SIG-M5 treated with dmso at 0.1 percent for 504 hours (cell line): ENCODE results near the gene ATP6V0E1.

Experiments
- DNase-seq: peaks from one replicate; lab custom pipeline; 2025; ENCODE audit not compliant: unreplicated experiment; lab: John Stamatoyannopoulos, UW

The ATP6V0E1 gene

DNA sequence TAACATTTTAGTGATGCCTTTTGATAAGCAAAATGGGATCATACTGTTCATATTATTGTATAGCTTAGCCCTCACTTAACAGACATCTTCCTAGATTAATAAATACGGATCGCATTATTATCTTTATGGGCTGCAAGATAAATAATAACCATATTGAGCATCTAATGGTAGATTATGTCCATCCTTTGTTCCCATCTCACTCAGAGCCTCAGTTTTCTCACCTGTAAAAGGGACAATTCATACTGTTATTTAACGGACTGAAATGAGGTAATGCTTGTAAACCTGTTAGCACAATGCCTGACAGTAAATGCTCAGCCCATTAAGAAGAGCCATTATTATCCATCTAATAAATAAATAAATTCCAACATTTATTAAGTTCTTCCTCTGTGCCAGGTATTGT lies 27.3 kb upstream of the ATP6V0E1 start:
- no peak for DNase-seq

DNA sequence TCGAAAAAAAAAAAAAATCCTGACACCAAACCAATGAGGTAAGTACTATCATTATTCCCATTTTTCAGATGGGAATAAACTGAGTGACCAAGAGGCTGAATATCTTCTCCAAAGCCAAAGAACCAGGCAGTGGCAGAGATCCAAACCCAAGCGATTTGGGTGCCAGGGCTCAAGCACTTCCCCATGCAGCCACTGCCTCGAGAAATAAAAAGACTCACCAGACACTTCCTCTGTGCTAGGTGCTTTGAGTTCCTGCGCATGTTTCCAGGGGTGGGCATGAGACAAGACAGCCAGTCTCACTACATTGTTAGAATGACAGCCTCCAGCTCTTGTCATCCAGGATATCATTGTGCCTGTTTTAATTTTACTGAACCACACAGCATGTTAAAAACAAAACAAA lies 26.6 kb upstream of the ATP6V0E1 start:
- no peak for DNase-seq

DNA sequence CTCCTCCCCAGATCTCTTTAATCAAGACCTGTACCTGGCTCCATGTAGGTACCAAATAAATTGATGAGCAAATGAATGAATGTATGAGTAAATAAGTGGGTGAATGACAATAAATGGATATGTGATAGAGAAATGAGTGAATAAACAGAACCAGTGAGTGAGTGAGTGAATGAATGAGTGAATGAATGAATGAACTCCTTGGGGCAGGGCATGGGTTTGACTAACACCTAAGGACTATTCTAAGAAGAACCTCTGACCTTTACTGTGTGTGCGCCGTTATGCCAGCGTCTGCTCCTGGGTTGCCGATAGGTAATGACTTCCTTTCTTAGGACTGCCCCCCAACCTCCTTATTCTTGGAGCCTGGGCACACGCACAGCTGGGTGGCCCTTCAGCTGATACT lies 26.1 kb upstream of the ATP6V0E1 start:
- no peak for DNase-seq

DNA sequence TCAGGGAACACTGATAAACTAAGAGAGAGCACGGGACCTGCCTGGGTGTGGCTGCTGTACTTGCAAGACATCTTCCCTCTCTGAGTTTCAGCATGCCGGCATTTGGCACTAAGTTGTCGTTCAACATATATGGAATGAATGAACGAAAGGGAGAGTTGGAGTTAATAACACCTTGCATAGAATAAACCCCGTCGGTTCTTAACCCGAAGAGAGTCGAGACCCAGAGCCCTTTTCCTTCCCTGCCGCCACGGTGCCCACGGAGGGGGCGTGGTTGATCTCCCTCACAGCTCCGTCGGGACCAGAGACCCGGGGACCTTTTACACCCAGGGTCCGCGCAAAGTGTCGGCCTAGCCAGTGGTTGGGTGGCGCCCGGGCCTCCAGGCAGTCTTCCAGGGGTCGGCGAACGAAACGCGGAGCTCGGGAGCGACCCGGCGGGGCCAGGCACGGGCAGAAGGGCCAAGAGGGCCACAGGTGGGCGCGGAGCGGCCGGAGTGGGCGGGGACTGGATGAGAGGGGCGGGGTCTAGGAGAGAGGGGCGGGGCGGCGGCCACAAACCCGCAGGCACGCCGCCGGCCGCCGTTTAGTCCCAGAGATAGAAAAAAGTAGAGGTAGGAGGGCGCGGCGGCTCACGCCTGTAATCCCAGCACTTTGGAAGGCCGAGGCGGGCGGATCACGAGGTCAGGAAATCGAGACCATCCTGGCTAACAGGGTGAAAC lies 25.1 kb upstream of the ATP6V0E1 start:
- DNase-seq: peak; percentile 54

DNA sequence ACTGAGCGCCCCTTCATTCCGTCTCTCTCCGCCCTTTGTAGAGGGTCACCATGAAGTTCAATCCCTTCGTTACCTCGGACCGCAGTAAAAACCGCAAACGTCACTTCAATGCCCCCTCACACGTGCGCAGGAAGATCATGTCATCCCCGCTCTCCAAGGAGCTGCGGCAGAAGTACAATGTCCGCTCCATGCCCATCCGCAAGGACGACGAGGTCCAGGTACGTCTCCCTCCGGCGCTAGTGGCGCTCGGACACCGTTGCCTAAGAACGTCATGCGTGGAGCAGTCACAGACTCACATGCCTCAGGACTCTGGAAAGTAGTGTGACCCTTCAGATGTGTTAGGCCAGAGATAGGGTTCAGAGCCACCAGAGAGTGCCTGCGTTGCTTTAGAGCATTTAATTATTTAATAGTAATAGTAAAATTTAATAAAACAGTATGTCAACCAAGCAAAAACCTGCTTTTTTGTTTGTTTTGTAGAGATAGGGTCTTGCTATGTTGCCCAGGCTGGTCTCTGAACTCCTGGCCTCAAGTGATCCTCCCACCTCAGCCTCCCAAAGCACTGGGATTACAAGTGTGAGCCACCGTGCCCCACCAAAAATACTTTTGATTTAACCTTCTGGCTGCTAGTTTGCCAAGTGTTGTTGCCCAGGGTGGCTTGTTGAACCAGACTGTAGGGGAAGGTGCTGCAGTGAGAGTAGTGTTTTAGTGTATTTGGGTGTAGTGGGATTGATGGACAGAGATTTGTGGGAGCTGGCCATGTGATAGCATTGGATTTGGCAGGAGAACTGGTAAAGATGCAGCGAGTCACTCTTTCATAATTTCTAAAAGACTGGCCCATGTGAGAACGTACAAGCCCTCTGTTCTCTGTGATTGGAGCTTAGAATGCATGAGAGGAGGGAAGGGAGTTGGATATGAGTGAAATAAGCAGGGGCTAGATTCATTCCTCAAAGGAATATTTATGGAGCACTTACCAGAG lies 23.5 kb upstream of the ATP6V0E1 start:
- no peak for DNase-seq

DNA sequence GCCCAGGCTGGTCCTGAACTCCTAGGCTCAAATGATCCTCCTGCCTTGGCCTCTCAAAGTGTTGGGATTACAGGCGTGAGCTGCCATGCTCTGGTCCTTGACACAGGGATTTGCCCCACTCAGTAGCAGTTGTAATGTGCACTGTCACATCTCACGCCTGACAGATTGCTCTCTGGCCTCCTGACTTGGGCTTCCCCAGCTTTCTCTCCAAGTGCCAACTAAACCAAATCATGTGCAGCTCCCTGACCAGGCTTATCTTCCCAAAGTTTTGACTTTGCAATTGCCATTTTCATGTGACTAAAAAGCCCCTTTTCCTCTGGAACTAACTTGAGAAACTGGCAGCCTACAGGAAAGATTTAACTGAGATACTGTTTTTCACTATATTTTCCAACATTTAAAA lies 13.7 kb upstream of the ATP6V0E1 start:
- no peak for DNase-seq

DNA sequence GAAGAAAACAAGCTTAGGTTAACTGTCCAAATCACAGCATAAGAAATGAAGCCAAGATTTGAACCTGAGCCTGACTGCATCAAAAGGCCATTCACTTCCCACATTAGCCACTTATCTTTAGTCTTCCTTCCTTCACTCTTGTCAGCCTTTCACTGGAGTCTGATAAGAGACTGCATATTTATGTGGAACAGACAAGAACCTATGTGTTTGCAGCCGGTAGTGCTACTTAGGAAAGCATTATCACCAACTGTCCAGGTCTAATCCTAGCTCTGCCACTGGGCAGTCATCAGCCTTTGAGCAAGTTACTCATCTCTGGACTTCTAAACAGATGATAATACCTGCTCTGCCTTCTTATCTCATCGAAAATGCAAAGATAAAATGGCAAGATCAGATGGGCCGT lies 12.1 kb upstream of the ATP6V0E1 start:
- DNase-seq: no peak

DNA sequence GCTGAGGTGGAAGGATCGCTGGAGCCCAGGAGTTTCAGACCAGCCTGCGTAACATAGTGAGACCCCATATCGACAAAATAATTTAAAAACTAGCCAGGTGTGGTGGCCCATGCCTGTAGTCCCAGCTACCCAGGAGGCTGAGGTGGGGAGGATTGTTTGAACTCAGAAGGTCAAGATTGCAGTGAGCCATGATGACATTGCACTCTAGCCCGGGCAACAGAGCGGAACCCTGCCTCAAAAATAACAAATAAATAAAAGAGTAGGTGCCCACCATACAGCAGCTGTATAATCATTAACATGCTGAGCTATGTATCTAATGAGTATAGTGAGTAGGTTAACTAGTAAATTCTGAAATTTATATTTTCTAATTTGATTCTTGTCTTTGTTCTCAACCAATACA lies 11.0 kb upstream of the ATP6V0E1 start:
- no peak for DNase-seq

DNA sequence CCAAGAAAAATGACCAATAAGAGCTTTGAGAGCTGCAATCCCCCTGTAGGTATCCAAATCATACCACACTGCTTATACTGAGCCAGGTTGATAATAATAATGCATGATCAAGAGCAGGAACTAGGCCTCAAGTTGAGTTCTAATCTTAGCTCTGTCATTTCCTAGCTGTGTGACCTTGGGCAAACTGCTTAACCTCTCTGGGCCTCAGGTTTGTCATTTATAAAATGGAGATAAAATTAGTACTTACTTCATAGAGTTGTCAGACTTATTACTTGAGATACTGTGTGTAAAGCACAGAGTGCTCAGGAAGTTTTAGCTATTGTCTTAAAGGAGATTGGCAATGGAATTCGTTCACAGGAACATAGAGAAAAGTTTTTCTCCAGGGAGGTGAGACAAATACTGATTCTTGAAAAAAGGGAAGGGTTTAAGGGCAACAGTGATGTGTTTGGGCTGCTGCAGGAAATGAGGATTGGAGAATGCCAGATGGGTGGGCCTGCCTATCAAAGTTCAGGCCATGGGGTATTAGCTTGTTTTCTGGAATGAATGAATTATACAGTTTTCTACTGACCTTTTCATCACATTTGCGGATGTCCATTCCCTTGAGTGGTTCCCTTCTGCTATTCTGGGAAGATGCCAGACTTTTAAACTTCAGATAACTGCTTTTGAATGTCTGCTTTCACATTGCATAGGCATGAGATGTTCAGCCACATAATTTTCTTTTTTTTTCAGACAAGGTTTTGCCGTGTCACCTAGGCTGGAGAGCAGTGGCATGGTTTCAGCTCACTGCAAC lies 10.2 kb upstream of the ATP6V0E1 start:
- DNase-seq: no peak

DNA sequence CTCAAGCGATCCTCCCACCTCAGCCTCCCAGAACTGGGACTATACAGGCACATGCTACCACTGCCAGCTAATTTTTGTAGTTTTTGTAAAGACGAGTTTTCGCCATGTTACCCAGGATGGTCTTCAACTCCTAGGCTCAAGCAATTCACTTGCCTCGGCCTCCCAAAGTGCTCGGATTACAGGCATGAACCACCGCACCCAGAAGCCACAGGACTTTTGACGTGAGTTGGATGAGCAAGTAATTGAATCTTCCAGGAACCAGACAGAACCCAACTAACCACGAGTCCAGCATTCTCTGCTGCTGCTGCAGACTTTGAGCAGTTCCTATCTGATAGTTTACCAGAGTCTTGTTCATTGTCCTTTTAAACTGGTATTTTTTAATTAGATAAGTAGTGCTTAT lies 9.6 kb upstream of the ATP6V0E1 start:
- DNase-seq: no peak

DNA sequence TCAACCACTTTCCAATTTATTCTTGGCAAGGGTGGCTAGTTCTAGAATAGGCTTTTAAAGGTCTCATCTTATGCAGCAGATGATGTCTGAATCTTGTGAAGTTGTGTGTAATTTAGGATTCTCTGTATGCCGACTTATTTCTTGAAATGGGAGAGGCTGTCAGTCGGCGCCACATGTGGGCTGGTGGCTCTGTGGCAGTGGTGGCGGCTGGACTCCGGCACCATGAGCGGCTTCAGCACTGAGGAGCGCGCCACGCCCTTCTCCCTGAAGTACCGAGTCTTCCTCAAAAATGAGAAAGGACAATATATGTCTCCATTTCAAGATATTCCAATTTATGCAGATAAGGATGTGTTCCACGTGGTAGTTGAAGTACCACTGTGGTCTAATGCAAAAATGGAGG lies 8.3 kb upstream of the ATP6V0E1 start:
- no peak for DNase-seq

DNA sequence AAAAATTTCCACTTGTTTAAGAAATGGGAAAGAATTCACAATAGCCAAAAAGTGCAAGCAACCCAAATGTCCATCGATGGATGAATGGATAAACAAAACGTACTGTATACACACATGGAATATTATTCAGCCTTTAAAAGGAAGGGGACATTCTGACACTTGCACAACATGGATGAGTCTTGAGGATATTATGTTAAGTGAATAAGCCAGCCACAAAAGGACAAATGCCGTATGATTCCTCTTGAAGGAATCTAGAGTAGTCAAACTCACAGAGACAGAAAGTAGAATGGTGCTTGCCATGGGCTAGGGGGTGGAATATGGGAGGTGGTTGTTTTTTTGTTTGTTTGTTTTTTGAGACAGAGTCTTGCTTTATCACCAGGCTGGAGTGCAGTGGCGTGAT lies 3.8 kb upstream of the ATP6V0E1 start:
- DNase-seq: no peak

DNA sequence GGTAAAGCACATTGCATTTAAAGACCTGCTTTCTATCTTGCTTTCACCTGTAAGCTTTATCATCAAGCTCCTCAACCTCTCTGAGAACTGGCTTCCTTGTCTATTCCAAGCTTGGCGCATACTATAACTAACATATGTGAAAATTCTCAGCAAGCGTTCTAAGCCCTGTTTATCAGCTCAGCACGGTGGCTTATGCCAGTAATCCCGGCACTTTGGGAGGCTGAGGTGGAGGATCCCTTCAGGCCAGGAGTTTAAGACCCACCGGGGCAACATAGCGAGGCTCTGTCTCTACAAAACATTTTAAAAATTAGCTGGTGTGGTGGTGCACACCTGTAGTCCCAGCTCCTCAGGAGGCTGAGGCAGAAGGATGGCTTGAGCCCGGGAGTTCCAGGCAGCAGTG lies 1.6 kb upstream of the ATP6V0E1 start:
- no peak for DNase-seq

DNA sequence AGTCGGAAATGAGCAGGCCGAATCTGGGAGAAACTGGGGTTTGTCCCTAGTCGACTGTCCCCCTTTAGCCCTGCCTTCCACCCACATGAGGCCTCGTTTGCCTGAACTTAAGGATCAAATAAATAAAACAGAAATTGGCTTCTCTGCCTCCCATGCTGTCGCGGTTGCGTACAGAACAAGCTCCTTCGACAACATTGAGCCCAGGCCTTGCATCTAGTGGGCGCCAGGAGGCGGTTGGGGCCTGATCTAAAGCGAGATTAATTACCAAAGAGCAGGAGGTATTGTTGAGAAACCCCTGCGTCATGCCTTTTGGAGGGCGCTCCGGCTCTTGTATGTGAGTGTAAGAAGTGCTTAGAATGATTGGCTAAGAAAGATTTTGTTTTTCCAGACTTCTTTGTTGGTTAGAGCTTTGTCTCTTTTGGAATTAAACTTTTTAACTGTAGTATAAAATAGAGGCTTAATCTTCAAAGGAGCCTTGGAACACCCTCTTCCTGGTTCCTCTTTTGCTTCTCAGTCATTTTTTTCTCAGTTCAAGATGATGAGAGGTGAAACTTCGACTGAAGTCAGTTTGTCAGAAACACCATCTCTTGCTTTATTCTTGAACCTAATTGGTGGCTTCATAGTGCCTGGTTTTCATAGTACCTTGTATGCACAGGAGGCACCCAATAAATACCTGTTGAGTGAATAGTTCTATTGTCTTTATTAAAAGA lies 828 bp downstream of the ATP6V0E1 start:
- peak; percentile 94 for DNase-seq

DNA sequence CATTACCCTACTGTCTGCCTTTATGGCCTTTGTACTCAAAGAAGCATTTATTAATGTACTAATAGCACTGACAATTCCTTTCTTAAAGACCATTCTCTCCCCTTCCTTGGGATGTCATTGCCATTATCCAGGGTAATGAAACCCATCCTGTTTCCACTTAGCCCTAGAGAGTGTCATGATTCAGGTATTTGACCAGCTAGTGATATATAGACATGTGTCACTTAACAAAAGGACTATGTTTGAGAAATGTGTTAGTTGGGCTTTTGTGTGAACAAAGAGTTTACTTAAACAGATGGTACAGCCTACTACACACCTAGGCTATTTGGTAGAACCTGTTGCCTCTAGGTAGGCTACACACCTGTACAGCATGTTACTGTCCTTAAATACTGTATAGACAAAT lies 2.0 kb downstream of the ATP6V0E1 start:
- DNase-seq: no peak

DNA sequence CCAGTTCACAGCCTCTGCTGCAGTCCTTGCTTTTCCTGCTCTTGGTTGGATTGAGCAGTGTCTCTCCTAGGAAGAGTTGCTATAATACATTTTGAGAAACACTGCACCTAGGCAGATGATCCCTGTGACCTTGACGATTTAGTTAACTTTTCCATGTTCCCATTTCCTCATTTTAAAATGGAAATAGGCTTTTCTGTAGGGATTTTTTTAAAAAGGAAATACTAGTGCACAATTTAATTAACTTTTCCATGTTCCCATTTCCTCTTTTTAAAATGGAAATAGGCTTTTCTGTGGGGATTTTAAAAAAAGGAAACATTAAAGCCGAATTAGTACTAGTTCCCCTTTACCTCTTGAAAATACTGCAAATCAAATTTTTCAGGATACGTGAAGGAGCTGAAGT lies 4.7 kb downstream of the ATP6V0E1 start:
- DNase-seq: no peak

DNA sequence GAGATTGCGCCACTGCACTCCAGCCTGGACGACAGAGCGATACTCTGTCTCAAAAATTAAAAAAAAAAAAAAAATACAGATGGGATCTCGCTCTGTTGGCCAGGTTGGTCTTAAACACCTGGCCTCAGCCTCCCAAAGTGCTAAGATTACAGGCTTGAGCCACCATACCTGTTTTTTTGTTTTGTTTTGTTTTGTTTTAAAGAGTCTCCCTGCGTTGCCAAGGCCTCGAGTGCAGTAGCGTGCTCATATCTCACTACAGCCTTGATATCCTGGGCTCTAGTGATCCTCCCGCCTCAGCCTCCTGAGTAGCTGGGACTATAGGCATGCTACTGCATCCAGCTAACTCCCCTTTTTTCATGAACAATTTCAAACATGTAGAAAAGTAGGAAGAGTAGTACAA lies 7.2 kb downstream of the ATP6V0E1 start:
- DNase-seq: no peak

DNA sequence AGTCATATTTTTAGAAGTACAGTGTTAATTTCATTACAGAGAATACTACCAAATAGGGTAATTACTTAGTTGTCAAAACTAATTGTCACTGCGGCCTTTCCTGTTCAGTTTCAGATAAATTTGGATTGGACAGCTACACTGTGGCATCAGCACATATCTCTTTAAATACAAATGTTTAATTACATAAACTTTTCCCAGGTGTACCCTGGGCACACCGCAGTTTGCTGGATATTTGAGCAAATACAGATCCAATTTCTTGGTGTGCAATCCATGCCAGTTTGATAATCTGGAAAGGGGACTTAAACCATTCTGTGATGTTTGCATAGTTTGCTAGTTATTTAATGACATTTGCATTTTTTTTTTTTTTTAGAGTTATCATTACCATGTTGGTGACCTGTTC lies 10.8 kb downstream of the ATP6V0E1 start:
- no peak for DNase-seq

DNA sequence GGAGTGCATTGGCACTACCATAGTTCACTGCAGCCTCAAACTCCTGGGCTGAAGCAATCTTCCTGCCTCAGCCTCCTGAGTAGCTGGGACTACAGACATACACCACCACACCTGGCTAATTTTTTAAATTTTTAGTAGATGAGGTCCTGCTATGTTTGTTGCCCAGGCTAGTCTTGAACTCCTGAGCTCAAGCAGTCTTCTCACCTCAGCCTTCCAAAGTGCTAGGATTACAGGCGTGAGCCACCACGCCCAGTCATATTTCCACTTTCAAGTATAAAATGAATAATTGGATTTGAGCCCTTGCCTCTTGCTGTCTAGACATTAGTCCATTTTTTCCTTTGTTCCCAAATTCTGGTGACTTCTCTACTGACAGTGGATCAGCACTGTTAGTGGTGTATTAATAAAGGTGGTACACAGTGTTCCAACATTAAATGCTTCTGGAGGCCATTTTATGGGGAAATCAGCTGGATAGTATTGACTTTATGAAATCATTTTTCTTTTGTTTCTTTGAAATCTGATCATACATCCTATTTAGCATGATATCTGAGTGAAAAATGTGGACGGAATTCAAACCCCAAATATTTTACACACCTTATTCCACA lies 15.9 kb downstream of the ATP6V0E1 start:
- DNase-seq: no peak

DNA sequence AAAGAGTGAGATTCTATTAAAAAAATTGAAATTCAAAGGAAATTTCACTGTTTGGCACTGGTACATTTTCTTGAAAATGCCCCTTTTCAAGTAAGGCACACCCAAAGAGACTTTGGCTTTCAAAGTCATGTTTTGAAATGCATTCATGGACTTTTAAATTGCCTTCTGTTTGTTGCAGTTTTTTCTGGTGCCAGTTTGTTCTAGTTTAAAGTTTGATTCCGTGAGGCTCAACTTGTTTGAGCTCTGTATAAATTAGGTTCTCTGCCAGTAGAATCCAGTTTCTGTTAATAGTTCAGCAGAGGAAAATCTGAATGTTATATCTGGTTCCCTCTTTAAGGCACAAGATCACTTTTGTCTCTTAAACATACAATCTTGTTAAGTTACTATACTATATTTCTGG lies 16.4 kb downstream of the ATP6V0E1 start:
- no peak for DNase-seq
